HG02870 (cell line): Measurements from ENCODE around the gene ICE2.

ENCODE experiments used
- ATAC-seq: cut with Tn5 transposase; IDR thresholded peaks from one replicate; pipeline ENCODE4 v1.9.1; 2021; ENCODE audit warnings: mild to moderate bottlenecking, moderate library complexity; ENCODE audit not compliant: unreplicated experiment

The ICE2 gene

DNA sequence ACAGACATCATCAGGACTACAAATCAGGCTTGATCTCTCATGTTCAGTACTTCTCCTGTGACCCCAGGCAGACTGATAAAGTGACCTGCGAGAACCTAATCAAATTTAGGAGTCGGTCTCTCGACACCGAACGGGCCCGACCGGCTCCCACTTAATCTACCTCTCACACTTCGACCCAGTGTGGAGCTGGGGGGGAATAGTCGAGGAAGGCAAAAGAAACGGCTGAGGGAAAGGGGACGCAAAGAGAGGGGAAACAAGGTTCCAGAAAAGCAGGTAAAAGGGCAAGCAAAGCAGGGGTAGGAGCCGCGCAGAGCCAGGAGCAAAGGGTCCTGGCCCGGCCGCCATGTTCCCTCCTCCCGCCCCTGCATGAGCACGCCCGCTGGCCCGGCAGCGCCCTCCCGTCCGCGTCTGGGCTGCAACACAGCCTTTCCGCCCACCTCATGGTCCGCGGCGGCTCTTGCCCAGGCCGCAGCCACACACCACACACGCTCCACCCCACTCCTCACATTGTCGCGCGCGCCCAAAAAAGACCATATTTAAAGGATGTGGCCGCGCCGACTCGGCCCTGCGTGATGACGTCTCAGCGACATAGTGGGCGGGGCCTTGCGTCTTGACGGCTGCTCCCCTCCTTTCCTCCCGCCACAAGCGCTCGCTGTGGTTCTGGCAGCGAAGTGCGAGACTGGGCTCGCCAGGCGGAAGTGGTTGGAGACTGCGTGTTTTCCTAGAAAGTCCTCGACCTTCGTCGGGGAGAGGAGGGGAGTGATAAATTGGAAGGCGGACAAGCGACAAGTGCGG, at the start of gene ICE2:
Gene ICE2 (minus strand): TSS at position 577 of the 795 bp plus-strand sequence. CDS start 1,165 bp downstream, outside the sequence.
- peak; percentile 80 for ATAC-seq

GRCh38 chr15:60528530-60528929, 49.6 kb upstream of the ICE2 start:
- ATAC-seq = no peak

- ATAC-seq = no peak
Observed at GRCh38 chr15:60527456-60527855, 48.5 kb upstream of the ICE2 start.

DNA sequence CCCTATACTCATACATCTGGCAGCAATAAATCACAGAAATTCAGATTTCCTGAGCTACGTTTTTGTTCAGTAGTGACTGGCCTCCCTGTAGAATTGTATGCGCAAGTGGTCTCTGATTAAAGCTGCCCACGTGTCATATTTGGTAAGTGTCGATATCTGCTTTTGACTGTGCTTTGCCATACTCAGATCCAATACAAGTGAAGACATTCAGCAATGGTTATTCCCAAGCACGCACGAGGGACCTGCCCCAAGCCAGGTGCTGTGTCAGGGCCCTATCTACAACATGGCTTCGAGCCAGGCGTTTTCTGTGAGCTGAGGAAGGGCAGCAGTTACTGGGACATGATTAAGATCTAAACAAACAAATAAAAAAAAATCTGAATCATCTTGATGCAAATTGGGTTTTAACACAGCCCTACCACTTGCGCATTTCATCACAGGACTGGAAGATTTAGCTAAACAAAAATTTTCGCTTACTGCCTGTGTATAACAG, 47.2 kb upstream of the ICE2 start:
- no peak for ATAC-seq

- no peak for ATAC-seq
Observed at GRCh38 chr15:60525341-60526039, 46.5 kb upstream of the ICE2 start.

- ATAC-seq = no peak
Observed at GRCh38 chr15:60523056-60523455, 44.1 kb upstream of the ICE2 start.

- ATAC-seq = no peak
Observed at GRCh38 chr15:60520825-60521368, 42.0 kb upstream of the ICE2 start.

- peak; percentile 73 for ATAC-seq
Observed at GRCh38 chr15:60520013-60520824, 41.3 kb upstream of the ICE2 start.

DNA sequence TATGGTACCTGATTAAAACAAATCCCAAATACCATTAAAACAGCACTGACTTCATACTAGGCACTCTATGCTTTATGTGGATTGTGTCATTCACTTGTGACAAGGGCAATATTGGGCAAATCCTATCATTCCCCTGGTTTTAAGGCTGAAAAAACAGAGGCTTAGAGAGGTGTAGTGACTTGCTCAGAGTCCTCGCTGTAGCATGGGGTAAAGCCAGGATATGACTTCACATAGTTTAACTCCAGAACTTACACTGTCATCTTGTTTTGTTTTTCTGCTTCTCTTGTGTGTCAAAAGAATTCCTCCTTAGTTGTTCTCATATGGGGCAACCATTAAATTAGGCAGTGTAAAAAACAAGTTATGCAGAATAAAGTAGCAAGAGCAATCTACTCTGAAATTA, 40.3 kb upstream of the ICE2 start:
- ATAC-seq = no peak

- no peak for ATAC-seq
Observed at GRCh38 chr15:60518511-60518910, 39.6 kb upstream of the ICE2 start.

GRCh38 chr15:60514261-60514881, 35.4 kb upstream of the ICE2 start:
- no peak for ATAC-seq

DNA sequence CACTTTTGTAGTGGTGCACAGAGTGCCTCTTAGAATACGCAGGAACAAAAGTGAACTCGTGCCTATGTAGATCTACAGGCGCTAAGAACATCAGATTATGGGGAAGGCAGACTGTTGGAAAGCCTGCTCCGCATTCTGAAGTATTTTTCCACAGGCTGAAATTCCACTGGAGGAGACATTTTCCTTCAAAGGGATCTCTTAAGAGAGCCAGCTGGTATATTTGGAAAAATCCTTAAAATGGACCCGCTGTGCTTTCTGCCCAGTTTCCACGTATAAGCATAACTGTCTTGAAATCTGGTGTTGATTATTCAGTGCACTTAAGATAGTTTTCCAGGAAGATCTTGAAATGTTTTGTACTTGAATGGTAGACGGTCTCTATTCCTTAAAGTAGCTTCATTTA, 34.7 kb upstream of the ICE2 start:
- no peak for ATAC-seq

DNA sequence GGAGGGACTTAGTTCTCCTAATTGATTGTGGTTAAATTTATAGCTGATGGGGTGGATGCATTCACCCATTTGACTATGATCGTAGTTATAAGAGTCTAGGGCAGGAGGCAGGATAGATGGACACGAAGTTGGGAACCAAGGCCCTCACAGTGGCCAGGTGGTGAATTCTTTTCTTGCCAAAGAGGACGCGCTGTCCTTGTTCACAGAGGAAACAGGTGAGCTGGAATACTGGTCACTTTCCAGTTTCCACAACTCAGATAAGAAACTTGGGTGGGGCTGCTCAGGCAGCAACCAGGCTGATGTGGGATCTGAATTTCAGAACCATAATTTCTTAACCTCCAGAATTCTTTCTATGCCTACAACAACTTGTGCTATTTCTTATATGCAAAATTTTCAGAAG, 34.0 kb upstream of the ICE2 start:
- ATAC-seq = no peak

GRCh38 chr15:60511351-60512031, 32.5 kb upstream of the ICE2 start:
- no peak for ATAC-seq

- no peak for ATAC-seq
Observed at GRCh38 chr15:60510006-60510405, 31.1 kb upstream of the ICE2 start.

- ATAC-seq = no peak
Observed at GRCh38 chr15:60509470-60509869, 30.5 kb upstream of the ICE2 start.

- ATAC-seq = no peak
Observed at GRCh38 chr15:60508442-60508841, 29.5 kb upstream of the ICE2 start.

DNA sequence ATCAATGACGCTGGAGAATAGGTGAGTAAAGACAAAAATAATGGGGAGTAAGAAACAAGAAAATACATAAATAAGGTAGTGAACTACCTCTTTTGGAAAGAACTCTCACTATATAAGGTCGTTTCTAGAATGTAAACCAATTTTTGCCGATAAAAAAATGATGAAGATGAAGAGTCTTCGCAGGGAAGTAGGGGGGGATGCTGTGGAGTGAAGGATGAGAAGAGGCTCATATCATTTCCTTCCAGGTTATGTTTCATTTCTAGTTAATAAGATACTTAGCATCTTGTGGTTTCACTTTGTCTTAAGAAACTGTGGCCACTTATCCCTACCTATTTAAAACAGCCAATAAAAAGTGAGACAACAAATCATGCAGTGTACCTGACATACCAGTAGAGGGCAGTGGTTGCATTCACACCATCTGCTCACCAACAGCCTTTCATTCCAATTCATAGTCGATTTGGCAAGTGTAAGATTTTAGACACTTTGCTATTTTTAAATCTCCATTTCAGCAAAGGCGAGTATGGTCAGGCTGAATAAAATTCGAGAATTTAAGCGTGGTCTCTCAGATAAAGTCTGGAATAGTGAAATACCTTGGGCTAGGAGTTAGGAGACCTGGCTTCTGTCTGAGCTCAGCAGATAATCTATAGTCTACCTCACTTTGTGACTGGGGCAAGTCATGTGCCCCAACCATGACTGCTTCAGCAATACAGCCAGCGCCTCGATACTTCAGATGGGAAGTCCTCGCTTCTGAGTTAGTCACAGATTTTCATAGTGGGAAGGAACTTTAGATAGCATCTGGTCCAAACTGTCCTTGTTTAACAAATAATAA, 28.9 kb upstream of the ICE2 start:
- peak; percentile 84 for ATAC-seq

DNA sequence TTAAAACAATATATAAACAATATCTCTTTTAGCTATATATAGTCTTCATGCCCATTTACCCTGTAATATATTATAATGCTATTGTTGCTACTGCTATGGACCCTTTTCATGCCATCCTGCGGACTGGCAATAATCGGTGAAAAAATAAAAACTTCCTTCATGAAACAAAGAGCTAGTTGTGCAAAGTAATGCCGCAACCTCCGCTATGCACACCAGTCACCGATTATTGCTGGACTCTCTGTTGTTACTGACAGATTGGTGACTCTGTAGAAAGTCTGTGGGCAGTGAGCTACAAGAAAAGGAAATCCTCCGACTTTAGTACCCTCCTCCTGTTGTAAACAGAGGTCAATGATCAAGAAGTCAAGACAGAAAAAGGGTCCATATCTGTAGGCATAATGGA, 17.9 kb upstream of the ICE2 start:
- no peak for ATAC-seq
